Measurements from ENCODE around the gene MOSPD3. TPM values are rescaled to one million over a fixed set of nuclear protein-coding genes. Genes with fewer than 3 reads are reported as not detected.
A peak's percentile ranks its signal among the peaks of the same experiment; 100 is the strongest.

MOSPD3 gene
- total and polyA plus RNA-seq, 2 of the 13 experiments (the other 11 are each of a cell fraction or from before 2014, with no cell fraction given): 7.6 to 8.8 TPM

GRCh38 chr7:100641860-100642533, 29.7 kb downstream of the MOSPD3 start (continued):
- TF ChIP-seq CREBL2 (CRISPR knock-in tag; IDR thresholded peaks at IDR 0.05; ENCODE audit: borderline replicate concordance) (no peak), ZNF772 (CRISPR knock-in tag; IDR thresholded peaks at IDR 0.05) (no peak; the same call in 1 of the 2 replicates), PHF21A (CRISPR knock-in tag; IDR thresholded peaks at IDR 0.05) (no peak), SRSF9 (IDR thresholded peaks at IDR 0.05; ENCODE audit: borderline replicate concordance, insufficient read depth, low read depth, low read length, poor library complexity, severe bottlenecking) (no peak), SPEN (CRISPR knock-in tag; IDR thresholded peaks at IDR 0.05; ENCODE audit: low read depth) (no peak), RNF2 (conservative IDR thresholded peaks at IDR 0.05; ENCODE audit: low read depth) (no peak), KAT2B (IDR thresholded peaks at IDR 0.05; ENCODE audit: borderline replicate concordance, low read depth, low read length) (no peak), NFYB (CRISPR knock-in tag; IDR thresholded peaks at IDR 0.05) (no peak), DMAP1 (CRISPR knock-in tag; IDR thresholded peaks at IDR 0.05) (no peak; the same call in none of the 2 replicates), FOXA3 (CRISPR knock-in tag; IDR thresholded peaks at IDR 0.05) (no peak), RFX5 (IDR thresholded peaks at IDR 0.05; ENCODE audit: low read depth, low read length) (no peak), MYPOP (CRISPR knock-in tag; IDR thresholded peaks at IDR 0.05) (0 out of 2 replicates have a peak, but pooled peaks have one; percentile 13), ZNF431 (CRISPR knock-in tag; IDR thresholded peaks at IDR 0.05; ENCODE audit: borderline replicate concordance, low read depth) (0 out of 2 replicates have a peak, but pooled peaks have one; percentile 15), ZNF710 (CRISPR knock-in tag; IDR thresholded peaks at IDR 0.05; ENCODE audit: borderline replicate concordance) (no peak), ZBTB4 (CRISPR knock-in tag; IDR thresholded peaks at IDR 0.05; ENCODE audit: borderline replicate concordance) (no peak), ZNF687 (CRISPR knock-in tag; IDR thresholded peaks at IDR 0.05) (peak; percentile 69), ZNF432 (CRISPR knock-in tag; IDR thresholded peaks at IDR 0.05; ENCODE audit: borderline replicate concordance) (no peak), ZNF253 (CRISPR knock-in tag; IDR thresholded peaks at IDR 0.05; ENCODE audit: borderline replicate concordance) (no peak)
